Skeletal muscle satellite cell (primary cell): Measurements from ENCODE around the gene RBFOX2.

Source experiments
- H3K27me3 ChIP-seq: 2 replicates; pipeline ENCODE4 v1.7.0; 2013; ENCODE audit warnings: low read length; ENCODE audit not compliant: control insufficient read depth, insufficient read depth
- H3K36me3 ChIP-seq: 2 replicates; pipeline ENCODE4 v1.7.0; 2013; ENCODE audit warnings: mild to moderate bottlenecking, control low read depth, low read length; ENCODE audit not compliant: insufficient read depth
- H3K4me1 ChIP-seq: 2 replicates; pipeline ENCODE4 v1.7.0; 2013; ENCODE audit warnings: low read length; ENCODE audit not compliant: control insufficient read depth, insufficient read depth
- H3K4me2 ChIP-seq: 2 replicates; pipeline ENCODE4 v1.7.0; 2013; ENCODE audit warnings: mild to moderate bottlenecking, low read length
- H3K4me3 ChIP-seq: 2 replicates; pipeline ENCODE4 v1.7.0; 2013; ENCODE audit warnings: low read length
- H3K9ac ChIP-seq: 2 replicates; pipeline ENCODE4 v1.7.0; 2013; ENCODE audit warnings: mild to moderate bottlenecking, low read depth, low read length, moderate library complexity
- H3K9me3 ChIP-seq: replicated peaks from 2 replicates; pipeline ENCODE4 v1.7.0; 2013; ENCODE audit warnings: mild to moderate bottlenecking, control low read depth, low read length

Gene RBFOX2

GRCh38 chr22:35904752-35905151 is 123.9 kb downstream of the RBFOX2 start:
- Histone ChIP-seq H3K4me3 (no peak overlapping the region), H3K4me2 (no peak overlapping the region), H3K27me3 (no peaks in the 10 kb centered on the region), H3K36me3 (no peaks in the 10 kb centered on the region), H3K9ac (no peak overlapping the region), H3K4me1 (peaks cover 26% of the 10 kb centered on the region), H3K9me3 (no peaks in the 10 kb centered on the region)

GRCh38 chr22:35904336-35904692 is 124.3 kb downstream of the RBFOX2 start:
- Histone ChIP-seq H3K9me3 (no peaks in the 10 kb centered on the region), H3K9ac (no peak overlapping the region), H3K4me3 (no peak overlapping the region), H3K4me2 (no peak overlapping the region), H3K27me3 (no peaks in the 10 kb centered on the region), H3K4me1 (peaks cover 25% of the 10 kb centered on the region), H3K36me3 (no peaks in the 10 kb centered on the region)

DNA sequence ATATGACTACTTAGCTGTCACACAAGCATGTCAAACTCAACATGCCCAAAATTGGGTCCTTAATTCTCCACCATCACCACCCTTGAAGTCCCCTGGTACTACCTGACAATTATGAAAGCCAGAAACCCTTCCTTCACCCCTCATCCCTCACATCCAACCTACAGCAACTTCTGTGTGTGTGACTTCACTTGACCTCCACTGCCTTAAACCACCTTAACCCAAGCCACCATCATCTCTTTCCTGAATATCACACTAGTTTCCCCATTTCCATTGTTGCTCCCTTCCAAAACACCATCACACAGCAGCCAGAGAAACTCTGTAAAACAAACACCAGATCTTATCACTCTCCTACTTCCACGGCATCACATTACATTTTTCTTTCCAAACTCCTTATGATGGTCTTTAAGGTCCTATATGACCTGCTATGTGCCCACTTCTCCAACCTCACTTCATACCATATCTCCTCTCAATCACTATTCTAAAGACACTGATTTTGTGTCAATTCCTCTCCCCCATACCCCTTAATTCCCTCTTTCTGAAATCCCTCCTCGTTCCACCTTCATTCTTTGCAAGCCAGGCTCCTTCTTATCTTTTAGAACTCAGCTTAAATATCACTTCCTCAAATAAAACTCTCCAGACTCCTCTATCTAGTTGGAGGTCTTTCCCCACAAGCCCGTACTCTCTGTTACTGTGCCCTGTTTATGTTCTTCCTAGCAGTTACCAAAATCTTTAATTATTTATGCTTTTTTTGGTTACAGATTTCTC is 124.9 kb downstream of the RBFOX2 start:
- Histone ChIP-seq H3K4me2 (no peak overlapping the region), H3K9me3 (no peaks in the 10 kb centered on the region), H3K9ac (no peak overlapping the region), H3K27me3 (no peaks in the 10 kb centered on the region), H3K4me3 (no peak overlapping the region), H3K4me1 (peaks cover 25% of the 10 kb centered on the region), H3K36me3 (no peaks in the 10 kb centered on the region)

DNA sequence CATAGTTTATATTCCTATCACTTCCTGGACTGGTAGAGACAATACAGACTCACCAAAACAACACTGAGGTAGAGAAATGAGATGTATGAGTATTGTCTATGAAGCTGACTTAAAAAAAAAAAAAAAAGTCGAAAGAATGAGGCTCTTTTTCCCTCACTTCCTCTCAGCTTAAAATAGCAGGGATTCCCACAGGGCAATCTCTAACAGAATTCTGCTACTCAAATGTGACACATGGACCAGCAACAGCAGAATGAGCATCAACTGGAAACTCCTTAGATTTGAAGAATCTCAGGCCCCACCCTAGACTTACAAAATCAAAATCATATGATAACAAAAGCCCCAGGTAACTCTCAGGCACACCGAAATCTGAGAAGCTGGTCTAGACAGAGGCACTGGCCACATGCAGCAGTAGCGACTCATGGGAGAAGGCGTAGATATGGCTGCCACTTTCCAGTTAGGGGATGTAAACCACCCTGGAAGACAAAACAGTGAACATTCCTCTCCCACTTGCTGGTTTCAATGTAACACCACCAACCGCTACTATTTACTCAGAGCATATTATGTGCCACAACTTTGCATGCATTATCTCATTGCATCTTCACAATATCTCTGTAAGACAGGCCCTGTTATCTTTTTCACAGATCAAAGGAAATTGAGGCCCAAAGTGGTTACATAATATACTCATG is 128.0 kb downstream of the RBFOX2 start:
- Histone ChIP-seq H3K36me3 (no peaks in the 10 kb centered on the region), H3K27me3 (no peaks in the 10 kb centered on the region), H3K9ac (no peak overlapping the region), H3K4me3 (no peak overlapping the region), H3K9me3 (no peaks in the 10 kb centered on the region), H3K4me2 (peak overlapping the region; percentile 3), H3K4me1 (peaks cover 16% of the 10 kb centered on the region)

DNA sequence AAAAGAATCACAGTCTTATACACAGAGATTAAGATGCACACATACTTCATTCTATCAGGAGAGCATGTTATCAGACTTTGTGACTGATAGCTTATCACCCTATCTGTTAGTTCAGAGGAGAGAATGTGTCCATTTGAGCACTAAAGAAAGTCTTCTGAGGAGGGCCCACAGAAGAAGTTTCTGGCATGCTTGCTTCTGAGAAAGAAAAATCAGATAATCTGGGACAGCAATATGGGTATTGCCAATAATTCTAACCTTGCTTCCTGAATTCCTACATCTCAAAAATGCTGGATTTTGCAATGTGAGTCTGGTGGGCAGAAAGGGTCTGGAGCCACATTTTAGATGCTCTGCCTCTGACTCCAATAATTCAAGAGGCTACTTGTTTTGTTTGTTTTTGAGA is 128.9 kb downstream of the RBFOX2 start:
- Histone ChIP-seq H3K4me2 (no peak overlapping the region), H3K4me3 (no peak overlapping the region), H3K4me1 (peaks cover 25% of the 10 kb centered on the region), H3K36me3 (no peaks in the 10 kb centered on the region), H3K27me3 (no peaks in the 10 kb centered on the region), H3K9ac (no peak overlapping the region), H3K9me3 (no peaks in the 10 kb centered on the region)

DNA sequence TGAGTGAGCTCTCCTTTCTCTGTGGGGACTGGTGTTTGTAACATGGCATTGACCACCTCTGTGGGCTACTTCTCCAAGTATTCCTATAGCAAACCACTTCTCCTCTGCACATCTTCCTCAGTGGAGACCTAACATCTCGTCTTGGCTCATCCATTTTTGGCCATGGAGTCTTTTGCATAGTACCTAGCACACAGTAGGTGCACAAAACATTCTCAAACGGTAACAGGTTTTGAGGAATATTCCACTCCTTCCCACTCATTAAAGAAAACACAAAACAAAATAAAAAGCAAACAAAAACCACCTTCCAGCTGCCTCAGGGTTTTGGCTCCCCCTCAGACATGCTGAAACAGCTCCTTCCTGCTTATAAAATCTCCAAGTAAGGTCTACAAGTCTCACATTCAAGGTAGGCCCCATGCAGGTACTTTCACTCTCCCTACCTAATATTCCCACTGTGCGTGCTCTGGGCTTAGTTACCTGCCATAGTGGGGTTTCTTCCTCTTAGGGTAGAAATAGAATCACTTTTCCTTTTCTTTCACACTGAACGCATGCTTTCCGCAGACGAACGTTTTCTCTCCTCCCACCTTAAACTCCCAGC is 132.4 kb downstream of the RBFOX2 start:
- H3K27me3 ChIP-seq = no peaks in the 10 kb centered on the region
- H3K9me3 ChIP-seq = no peaks in the 10 kb centered on the region
- no peak overlapping the region for H3K9ac ChIP-seq
- H3K36me3 ChIP-seq = no peaks in the 10 kb centered on the region
- H3K4me3 ChIP-seq = no peak overlapping the region
- H3K4me1 ChIP-seq = peaks cover 59% of the 10 kb centered on the region
- H3K4me2 ChIP-seq = no peak overlapping the region

DNA sequence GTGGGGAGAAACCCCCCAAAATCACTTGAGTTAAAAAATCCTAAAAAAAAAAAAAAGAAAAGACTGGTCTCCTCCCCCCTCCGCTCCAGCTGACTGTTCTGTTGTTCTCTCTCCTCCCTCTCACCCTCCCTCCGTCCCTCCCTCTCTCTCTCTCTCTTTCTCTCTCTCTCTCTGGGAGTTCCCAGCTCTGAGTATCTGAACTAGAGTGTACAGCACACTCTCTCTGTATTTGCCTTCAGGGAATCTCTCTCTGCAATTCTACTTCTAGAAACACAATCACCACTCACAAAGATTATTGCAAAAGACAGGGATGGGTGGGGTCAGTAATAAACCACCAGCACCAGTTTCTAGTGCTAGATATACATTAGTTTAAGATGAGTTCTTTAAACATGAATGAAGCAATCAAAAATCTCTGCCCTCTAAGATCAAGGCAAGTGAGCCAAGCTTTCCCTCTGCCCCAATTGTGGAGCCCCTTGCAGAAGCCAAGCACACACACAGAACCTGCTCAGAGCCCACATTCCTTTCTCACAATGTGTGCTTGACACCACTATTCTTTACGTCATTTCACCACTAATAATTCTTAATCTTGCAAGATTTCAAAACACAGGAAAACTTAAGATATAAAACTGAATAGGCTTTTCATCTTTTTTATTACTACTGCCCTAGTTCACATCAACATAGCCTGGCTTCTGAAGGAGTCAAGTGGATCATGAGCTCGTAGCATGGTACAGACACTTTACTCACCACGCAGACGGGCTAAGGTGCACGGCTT is 133.5 kb downstream of the RBFOX2 start:
- Histone ChIP-seq H3K4me1 (peaks cover 49% of the 10 kb centered on the region), H3K36me3 (no peaks in the 10 kb centered on the region), H3K4me3 (peak overlapping the region; percentile 18), H3K27me3 (no peaks in the 10 kb centered on the region), H3K9me3 (no peaks in the 10 kb centered on the region), H3K9ac (no peak overlapping the region), H3K4me2 (peak overlapping the region; percentile 54)

GRCh38 chr22:35894464-35894878 is 134.2 kb downstream of the RBFOX2 start:
- Histone ChIP-seq H3K4me3 (peak overlapping the region; percentile 18), H3K27me3 (no peaks in the 10 kb centered on the region), H3K36me3 (no peaks in the 10 kb centered on the region), H3K4me2 (peak overlapping the region; percentile 54), H3K9me3 (no peaks in the 10 kb centered on the region), H3K9ac (no peak overlapping the region), H3K4me1 (peaks cover 45% of the 10 kb centered on the region)

- Histone ChIP-seq H3K4me2 (no peak overlapping the region), H3K9ac (no peak overlapping the region), H3K4me3 (no peak overlapping the region), H3K36me3 (no peaks in the 10 kb centered on the region), H3K9me3 (no peaks in the 10 kb centered on the region), H3K4me1 (peaks cover 45% of the 10 kb centered on the region), H3K27me3 (no peaks in the 10 kb centered on the region)
Measured at GRCh38 chr22:35893698-35894097, 134.9 kb downstream of the RBFOX2 start.

- Histone ChIP-seq H3K4me1 (peaks cover 45% of the 10 kb centered on the region), H3K9me3 (no peaks in the 10 kb centered on the region), H3K36me3 (no peaks in the 10 kb centered on the region), H3K4me3 (peak overlapping the region; percentile 23), H3K9ac (no peak overlapping the region), H3K4me2 (peak overlapping the region; percentile 52), H3K27me3 (no peaks in the 10 kb centered on the region)
Measured at GRCh38 chr22:35892192-35892591, 136.4 kb downstream of the RBFOX2 start.

DNA sequence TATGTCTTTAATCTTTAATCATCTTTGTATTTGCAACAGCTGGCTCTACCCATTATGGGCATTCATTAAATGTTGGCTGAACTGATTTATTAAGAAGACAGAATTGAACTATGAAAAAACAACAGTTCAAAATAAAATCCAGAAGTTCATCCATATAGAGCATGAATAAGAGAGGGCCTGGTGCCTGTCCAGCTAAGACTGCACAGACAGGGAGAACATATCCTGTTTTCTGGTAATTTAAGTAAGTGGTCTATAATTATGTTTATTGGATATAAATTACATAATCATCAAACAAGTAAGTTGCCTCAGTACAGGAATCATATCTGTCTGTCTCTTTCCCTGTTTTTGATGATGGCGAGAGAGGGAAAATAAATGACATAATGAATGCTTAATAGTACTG is 137.2 kb downstream of the RBFOX2 start:
- no peak overlapping the region for H3K4me3 ChIP-seq
- no peaks in the 10 kb centered on the region for H3K36me3 ChIP-seq
- H3K9me3 ChIP-seq = no peaks in the 10 kb centered on the region
- H3K9ac ChIP-seq = no peak overlapping the region
- peaks cover 45% of the 10 kb centered on the region for H3K4me1 ChIP-seq
- H3K4me2 ChIP-seq = peak overlapping the region; percentile 52
- no peaks in the 10 kb centered on the region for H3K27me3 ChIP-seq
